GM03348 (cell line): Measurements from ENCODE around the gene TMTC2.

Experiments used
- DNase-seq: peaks from one replicate; pipeline ENCODE4 v3.0.0; 2012; ENCODE audit warnings: low spot score

Gene TMTC2

DNA sequence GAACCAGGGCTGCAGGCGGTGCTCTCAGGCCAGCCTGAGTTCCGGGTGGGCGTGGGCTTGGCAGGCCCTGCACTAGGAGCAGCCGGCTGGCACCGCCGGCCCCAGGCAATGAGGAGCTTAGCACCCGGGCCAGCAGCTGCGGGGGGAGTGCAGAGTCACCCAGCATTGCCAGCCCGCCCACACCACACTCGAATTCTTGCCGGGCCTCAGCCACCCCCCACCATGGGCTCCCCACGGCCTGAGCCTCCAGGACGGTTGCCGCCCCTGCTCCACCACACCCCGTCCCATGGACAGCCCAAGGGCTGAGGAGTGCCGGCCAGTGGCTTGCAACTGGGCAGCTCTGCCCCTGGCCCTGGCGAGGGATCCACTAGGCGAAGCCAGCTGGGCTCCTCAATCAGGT, 453.4 kb downstream of the TMTC2 start:
- DNase-seq: no peak

GRCh38 chr12:83141460-83141994, 454.8 kb downstream of the TMTC2 start:
- no peak for DNase-seq

GRCh38 chr12:83142914-83143313, 456.2 kb downstream of the TMTC2 start:
- no peak for DNase-seq

- no peak for DNase-seq
Measured at GRCh38 chr12:83143950-83144349, 457.2 kb downstream of the TMTC2 start.

DNA sequence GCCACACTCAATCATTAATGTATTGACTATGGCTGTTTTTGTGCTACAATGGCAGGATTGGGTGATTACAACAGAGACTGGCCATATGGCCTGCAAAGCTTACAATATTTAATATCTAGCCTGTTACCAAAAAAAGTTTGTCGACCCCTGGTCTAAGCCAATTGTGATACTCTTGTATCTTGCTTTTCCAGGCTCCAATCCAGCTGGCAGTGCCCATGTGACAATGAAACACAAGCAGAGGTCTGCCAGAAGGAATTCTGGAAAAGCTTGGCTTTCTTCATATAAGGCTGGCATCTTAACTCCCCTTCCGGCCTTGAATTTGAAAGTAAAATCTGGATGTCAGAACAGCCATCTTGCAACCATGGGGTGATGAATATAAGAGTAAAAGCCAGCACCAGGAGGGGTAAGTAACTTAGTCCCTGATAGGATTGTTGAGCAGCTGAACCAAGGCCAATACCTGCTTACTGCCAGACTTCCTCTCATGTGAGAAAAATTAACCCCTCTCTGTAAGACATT, 458.7 kb downstream of the TMTC2 start:
- DNase-seq: no peak

DNA sequence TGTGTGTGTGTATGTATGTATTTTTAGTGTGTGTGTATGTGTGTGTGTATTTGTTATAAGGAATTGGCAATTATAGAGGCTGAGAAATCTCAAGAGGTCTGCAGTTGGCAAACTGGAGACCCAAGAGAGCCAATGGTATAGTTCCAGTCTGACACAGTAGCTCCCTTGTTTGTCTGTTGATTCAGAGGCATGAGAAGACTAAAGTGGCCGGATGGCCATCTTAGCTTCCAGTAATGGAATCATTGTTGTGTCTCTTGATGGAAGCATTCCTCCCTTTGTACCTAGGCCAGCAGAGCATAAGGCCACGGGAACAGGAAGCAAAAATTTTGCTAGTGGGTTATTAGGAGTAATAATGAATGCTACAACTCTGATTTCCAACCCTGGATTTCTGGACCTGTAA, 460.6 kb downstream of the TMTC2 start:
- no peak for DNase-seq

DNA sequence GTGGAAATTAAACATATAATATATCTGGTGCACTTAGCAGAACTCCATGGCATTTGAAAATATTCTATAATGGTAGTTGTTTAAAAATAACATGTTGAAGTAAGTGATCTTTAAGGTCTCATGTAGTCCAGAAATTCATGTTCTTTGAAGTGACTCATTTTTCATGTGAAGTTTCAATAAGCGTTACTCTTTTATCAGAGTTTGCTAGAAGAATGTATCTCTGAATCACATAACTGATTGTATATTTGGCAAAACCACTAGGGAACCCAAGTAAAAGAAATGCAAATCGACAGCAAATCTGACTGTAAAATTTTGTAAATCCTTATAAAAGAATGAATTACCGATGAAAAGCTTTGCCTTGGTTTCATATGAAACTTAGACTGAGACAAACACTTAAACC, 463.3 kb downstream of the TMTC2 start:
- DNase-seq: no peak

DNA sequence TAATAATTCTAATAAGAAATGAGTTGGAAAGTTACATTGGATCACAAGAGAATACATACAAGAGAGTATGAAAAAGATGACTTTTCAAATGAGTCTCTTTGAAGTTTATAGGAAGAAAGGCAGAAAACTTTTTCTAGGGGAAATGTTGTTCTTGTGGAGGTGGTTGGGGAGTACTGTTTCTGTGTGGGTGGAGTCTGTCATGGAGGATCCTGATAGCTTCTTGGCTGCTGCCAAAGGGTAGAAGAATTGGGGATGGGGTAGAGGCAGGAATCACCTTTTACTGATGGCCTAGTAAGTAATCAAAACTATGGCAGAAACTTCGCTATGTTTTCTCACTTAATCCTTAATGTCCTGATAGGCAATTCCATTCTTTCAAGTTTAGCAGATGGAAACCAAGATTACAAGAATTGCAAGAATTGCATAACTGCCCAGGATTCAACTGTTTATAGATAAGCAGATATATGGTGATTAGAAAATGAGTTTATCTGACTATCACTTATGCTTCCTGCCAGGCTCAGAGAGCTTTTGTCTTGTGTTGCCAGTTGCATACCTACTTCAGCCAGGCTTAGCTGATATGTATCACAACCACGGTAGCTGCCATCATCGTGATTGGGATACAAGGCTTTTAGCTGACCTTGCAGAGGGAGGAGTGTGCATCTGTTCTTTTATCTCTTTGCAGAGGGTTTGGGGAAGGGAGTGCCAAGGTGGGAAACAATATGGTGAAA, 463.9 kb downstream of the TMTC2 start:
- DNase-seq: no peak

- DNase-seq: no peak
Measured at GRCh38 chr12:83153177-83153576, 466.5 kb downstream of the TMTC2 start.

DNA sequence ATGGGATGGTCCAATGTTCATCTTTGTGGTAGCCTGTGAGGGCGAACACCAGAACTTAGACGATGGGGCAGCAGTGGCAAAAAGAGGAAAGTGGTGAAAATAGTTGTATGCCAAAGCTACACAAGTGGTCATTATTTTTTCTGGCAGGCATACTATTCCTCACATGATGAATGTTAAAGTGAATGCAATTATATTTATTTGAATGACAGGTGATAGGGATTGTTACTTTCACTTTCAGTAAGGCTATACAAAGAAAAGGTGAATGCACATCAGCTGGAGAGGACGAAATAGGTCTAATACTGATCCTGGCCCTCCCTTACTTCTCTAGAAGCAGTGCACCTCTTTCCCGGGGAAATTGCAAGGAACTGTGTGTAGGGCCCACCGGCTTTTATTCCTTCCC, 470.1 kb downstream of the TMTC2 start:
- no peak for DNase-seq

DNA sequence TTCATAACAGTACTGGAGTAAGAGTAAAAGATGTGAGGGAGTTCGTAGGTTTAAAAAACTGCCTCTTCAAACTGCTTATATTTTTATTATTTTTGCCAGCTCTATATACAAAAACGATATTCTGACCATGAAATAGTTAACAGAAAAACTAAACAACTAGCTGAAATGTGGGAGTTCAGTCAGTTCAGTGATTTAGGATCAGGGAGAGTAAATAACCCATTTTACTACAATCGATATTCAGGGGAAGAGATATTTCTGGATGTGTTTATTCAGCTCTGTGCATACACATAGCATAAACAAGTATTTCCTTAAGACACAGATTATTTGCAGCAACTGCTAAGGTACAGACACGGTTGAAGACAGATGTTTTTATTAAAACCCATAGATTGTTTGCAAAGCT, 470.9 kb downstream of the TMTC2 start:
- no peak for DNase-seq

DNA sequence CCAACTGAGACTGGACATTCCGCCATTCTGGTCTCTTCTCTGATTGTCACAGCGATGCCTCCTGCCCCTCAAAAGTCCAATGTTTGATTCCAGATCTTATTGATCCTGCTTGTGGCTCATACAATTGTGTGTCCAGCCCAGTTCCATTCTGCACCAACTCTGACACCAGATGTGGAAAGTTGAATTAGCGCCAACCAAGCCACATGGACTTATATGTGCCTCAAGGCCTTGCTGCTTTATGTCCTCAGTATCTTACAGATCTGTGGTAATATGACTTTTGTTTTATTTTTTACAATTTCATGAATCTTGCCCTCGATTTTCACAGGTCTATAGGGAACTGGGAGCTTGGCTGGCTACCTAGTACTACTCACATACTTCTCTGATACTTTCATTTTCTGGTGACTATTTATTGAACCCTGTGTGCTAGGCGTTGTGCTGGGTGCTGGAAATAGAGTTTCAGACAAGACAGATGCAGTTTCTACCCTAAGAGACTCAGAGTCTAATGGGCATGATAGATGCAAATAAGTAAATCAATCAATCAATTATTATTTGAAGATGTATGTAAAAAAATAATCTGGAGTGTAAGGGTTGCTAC, 472.0 kb downstream of the TMTC2 start:
- DNase-seq: no peak

GRCh38 chr12:83161456-83161855, 474.8 kb downstream of the TMTC2 start:
- peak; percentile 39 for DNase-seq

- DNase-seq: no peak
Measured at GRCh38 chr12:83168751-83169150, 482.0 kb downstream of the TMTC2 start.

DNA sequence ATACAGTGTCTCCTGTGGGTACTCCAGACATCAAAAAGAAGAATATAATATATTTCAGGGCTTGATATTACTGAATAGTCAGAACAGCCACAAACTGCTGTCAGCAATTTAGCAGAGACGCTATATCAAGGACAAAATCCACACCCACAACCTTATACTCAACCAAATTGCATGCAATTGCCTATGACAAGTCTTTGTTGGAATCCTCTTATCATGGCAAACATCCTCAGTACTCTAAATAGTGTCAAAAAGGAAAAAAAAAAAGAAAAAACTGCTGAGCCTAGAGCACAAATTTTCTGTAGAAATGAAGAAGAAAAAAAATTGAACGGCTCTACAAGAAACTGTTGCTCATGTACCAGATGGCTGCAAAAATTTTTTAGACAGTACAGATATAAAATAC, 485.7 kb downstream of the TMTC2 start:
- DNase-seq: peak; percentile 26

- DNase-seq: no peak
Measured at GRCh38 chr12:83172866-83173649, 486.4 kb downstream of the TMTC2 start.

DNA sequence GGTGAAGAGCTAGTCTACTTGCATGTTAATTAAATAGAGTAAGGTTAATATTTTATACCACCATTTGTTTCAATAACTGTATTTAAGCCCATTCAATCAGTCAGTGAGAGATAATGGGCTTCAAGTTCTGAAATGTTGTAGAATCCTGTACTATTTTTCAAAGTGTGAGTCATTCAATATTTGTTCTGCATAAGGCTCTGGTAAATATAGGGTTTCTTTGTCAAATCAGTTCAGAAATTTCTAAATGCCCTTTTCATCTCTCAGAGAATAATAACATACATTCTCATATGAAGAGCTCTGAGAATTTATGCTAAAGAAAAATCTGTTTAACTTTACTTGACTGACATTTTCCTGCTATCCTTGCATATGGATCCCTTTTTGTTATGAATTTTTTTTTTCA, 493.3 kb downstream of the TMTC2 start:
- no peak for DNase-seq

- DNase-seq: no peak
Measured at GRCh38 chr12:83181074-83181473, 494.4 kb downstream of the TMTC2 start.

DNA sequence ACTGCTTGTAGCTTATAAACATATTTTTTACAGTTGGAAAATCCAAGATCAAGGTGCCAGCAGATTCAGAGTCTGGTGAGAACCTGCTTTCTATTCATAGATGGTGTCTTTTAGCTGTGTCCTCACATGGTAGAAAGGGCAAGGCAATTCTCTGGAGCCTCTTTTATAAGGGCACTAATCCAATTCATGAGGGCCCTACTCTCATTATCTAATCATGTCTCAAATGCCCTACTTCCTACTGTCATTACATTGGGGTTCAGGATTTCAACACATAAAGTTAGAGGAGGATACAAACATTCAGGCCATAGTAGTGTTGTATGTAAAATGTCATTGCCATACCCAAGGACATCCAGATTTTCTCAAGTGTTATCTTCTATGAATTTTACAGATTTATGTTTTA, 496.4 kb downstream of the TMTC2 start:
- no peak for DNase-seq
